Neural progenitor cell (in vitro differentiated cells): ENCODE measurements around the gene DYNLT5.
"Not testable (repeated sequence)": the region's sequence is repeated elsewhere in the genome, so short reads cannot be mapped to it uniquely, and the experiment has no call there.

Experiments
- CTCF ChIP-seq: fragments of 200-600 bp; sonication (generic); IDR thresholded peaks from 2 replicates; pipeline ENCODE4 v1.5.1; 2017; ENCODE audit warnings: antibody characterized with exemption, mild to moderate bottlenecking
- EZH2 ChIP-seq: fragments of 200-600 bp; sonication (generic); IDR thresholded peaks from 2 replicates; pipeline ENCODE4 v1.6.1; 2017; ENCODE audit warnings: antibody characterized with exemption, mild to moderate bottlenecking, moderate library complexity
- EZH2phosphoT487 ChIP-seq: fragments of 200-600 bp; sonication (generic); IDR thresholded peaks from 2 replicates; pipeline ENCODE4 v1.6.1; 2017; ENCODE audit warnings: antibody characterized with exemption

- TF ChIP-seq EZH2, CTCF, EZH2phosphoT487: not testable (repeated sequence)
Observed at GRCh38 chr1:66734531-66734930, 17.7 kb upstream of the DYNLT5 start.
